HepG2 (cell line): ENCODE results near the gene PYCARD. TPM values are rescaled to one million over a fixed set of nuclear protein-coding genes. Genes with fewer than 3 reads are reported as not detected.

Experiments
- BCL6 ChIP-seq: IDR thresholded peaks from 2 replicates; pipeline ENCODE4 v1.6.1; 2016; ENCODE audit warnings: missing genetic modification reagents, missing compliant biosample characterization
- CENPX ChIP-seq: sonication (generic); formaldehyde crosslinking; IDR thresholded peaks from 2 replicates; pipeline ENCODE4 v1.9.0; 2021; ENCODE audit warnings: mild to moderate bottlenecking, missing genetic modification reagents, moderate library complexity
- ELF3 ChIP-seq: IDR thresholded peaks from 2 replicates; pipeline ENCODE4 v1.6.1; 2016; ENCODE audit warnings: missing genetic modification reagents, missing compliant biosample characterization
- EP300 ChIP-seq, 3 experiments: sonication (generic) in 1 of 3; formaldehyde crosslinking in 1 of 3; IDR thresholded peaks; 2 replicates each; pipeline versions ENCODE4 v1.5.1 to v1.6.1; 2011 to 2020; ENCODE audit warnings: low read depth in 2 of 3, low read length in 2 of 3, borderline replicate concordance in 1 of 3, improper control_type of control experiment in 1 of 3, mild to moderate bottlenecking in 1 of 3, missing genetic modification reagents in 1 of 3, moderate library complexity in 1 of 3
- HOXA7 ChIP-seq: sonication (generic); formaldehyde crosslinking; IDR thresholded peaks from 2 replicates; pipeline ENCODE4 v1.8.1; 2022; ENCODE audit warnings: mild to moderate bottlenecking, missing genetic modification reagents, moderate library complexity
- MYPOP ChIP-seq: sonication (generic); formaldehyde crosslinking; IDR thresholded peaks from 2 replicates; pipeline ENCODE4 v1.8.1; 2023; ENCODE audit warnings: mild to moderate bottlenecking, moderate library complexity, missing genetic modification reagents
- SP4 ChIP-seq: sonication (generic); formaldehyde crosslinking; IDR thresholded peaks from 2 replicates; pipeline ENCODE4 v1.8.1; 2023; ENCODE audit warnings: mild to moderate bottlenecking, missing genetic modification reagents
- SP5 ChIP-seq: IDR thresholded peaks from 2 replicates; pipeline ENCODE4 v1.6.1; 2016; ENCODE audit warnings: low read depth, borderline replicate concordance
- TEF ChIP-seq: sonication (generic); formaldehyde crosslinking; IDR thresholded peaks from 2 replicates; pipeline ENCODE4 v1.5.0; 2020; ENCODE audit warnings: missing genetic modification reagents
- ZBTB40 ChIP-seq, 2 experiments: fragments of 450-650 bp in 1 of 2; sonication (generic) in 1 of 2; formaldehyde crosslinking in 1 of 2; IDR thresholded peaks; 2 replicates each; pipeline versions ENCODE4 v1.6.1 to v1.8.0; 2016 to 2022; ENCODE audit warnings: antibody characterized with exemption in 1 of 2, mild to moderate bottlenecking in 1 of 2, missing genetic modification reagents in 1 of 2
- ZNF234 ChIP-seq: sonication (generic); formaldehyde crosslinking; conservative IDR thresholded peaks from 2 replicates; pipeline ENCODE4 v1.5.1; 2020; ENCODE audit warnings: mild to moderate bottlenecking, missing genetic modification reagents
- polyA plus RNA-seq, 8 experiments: library from polyadenylated mRNA; depleted of rRNA in 3 of 8; stranded (reverse) in 7 of 8; unstranded in 1 of 8; fragments of >200 nt; fragmentation: Illumina TruSeq in 4 of 8; extraction: Trizol in 4 of 8; gene quantifications; 2 replicates each; pipeline versions ENCODE4 v1.2.1 to v1.2.3, GENCODE V29; 2011 to 2016; ENCODE audit warnings: low read depth in 4 of 8, missing spikeins in 1 of 8, mixed read lengths in 1 of 8; ENCODE audit not compliant: insufficient read depth in 1 of 8
- total RNA-seq, 5 experiments: library from RNA; depleted of rRNA; stranded (reverse); fragments of >200 nt; fragmentation: Illumina TruSeq; extraction: Trizol; gene quantifications; 2 replicates each; pipeline ENCODE4 v1.2.3, GENCODE V29; 2016; ENCODE audit warnings: low read depth in 1 of 5

PYCARD gene
- total and polyA plus RNA-seq, 2 of the 13 experiments (the other 11 are each of a cell fraction or from before 2014, with no cell fraction given) = 4.8 to 9.2 TPM

GRCh38 chr16:31179747-31180459 lies 22.7 kb downstream of the PYCARD start, which contains the start of gene FUS (continued):
- TF ChIP-seq MYPOP (peak; percentile 92), TEF (CRISPR knock-in tag) (peak; percentile 52; the same call in 1 of the 2 replicates), ZNF234 (CRISPR knock-in tag) (peak; percentile 97), CENPX (CRISPR knock-in tag) (no peak), SP4 (CRISPR knock-in tag) (peak; percentile 76; the same call in 1 of the 2 replicates), EP300 (IDR thresholded peaks at IDR 0.05; ENCODE audit: low read depth in 2 of 2, low read length in 2 of 2) (peak in 1 of 2 experiments; percentile 28; a peak in 1 of 4 replicates), EP300 (CRISPR knock-in tag; IDR thresholded peaks at IDR 0.05; ENCODE audit: borderline replicate concordance) (peak; percentile 74), ELF3 (CRISPR knock-in tag) (peak; percentile 75; the same call in 1 of the 2 replicates), SP5 (CRISPR knock-in tag) (peak; percentile 95), BCL6 (peak; percentile 79), HOXA7 (no peak), ZBTB40 (IDR thresholded peaks at IDR 0.05) (no peak), ZBTB40 (CRISPR knock-in tag; IDR thresholded peaks at IDR 0.05) (peak; percentile 59; the same call in 1 of the 2 replicates)
